SK-N-SH treated with all-trans-retinoic acid at 6 μM for 48 hours (cell line): ENCODE data around the gene STAT6.

Experiments
- CREB5 ChIP-seq: fragments of 250-450 bp; sonication (Bioruptor Pico); IDR thresholded peaks from 2 replicates; pipeline ENCODE4 v1.5.1; 2020; ENCODE audit warnings: low read depth, mild to moderate bottlenecking, moderate library complexity
- CSDC2 ChIP-seq: fragments of 250-450 bp; sonication (Bioruptor Pico); IDR thresholded peaks from 2 replicates; pipeline ENCODE4 v1.5.0; 2020; ENCODE audit warnings: mild to moderate bottlenecking, moderate library complexity
- CSRNP3 ChIP-seq: fragments of 250-450 bp; sonication (Bioruptor Pico); IDR thresholded peaks from 2 replicates; pipeline ENCODE4 v1.5.1; 2021; ENCODE audit warnings: mild to moderate bottlenecking, moderate library complexity
- GLIS3 ChIP-seq: fragments of 250-450 bp; sonication (Bioruptor Pico); IDR thresholded peaks from 2 replicates; pipeline ENCODE4 v1.5.0; 2020; ENCODE audit warnings: mild to moderate bottlenecking, moderate library complexity
- ISL1 ChIP-seq: fragments of 250-450 bp; sonication (Bioruptor Pico); IDR thresholded peaks from 2 replicates; pipeline ENCODE4 v2.1.2; 2022; ENCODE audit warnings: mild to moderate bottlenecking, moderate library complexity
- PATZ1 ChIP-seq: fragments of 250-450 bp; sonication (Bioruptor Pico); IDR thresholded peaks from 2 replicates; pipeline ENCODE4 v1.8.0; 2020; ENCODE audit warnings: mild to moderate bottlenecking, moderate library complexity, borderline replicate concordance
- RARB ChIP-seq: fragments of 250-450 bp; sonication (Bioruptor Pico); IDR thresholded peaks from 2 replicates; pipeline ENCODE4 v1.8.0; 2021; ENCODE audit warnings: mild to moderate bottlenecking, moderate library complexity
- TSHZ2 ChIP-seq: fragments of 250-450 bp; sonication (Bioruptor Pico); IDR thresholded peaks from 2 replicates; pipeline ENCODE4 v1.5.0; 2020; ENCODE audit warnings: mild to moderate bottlenecking, moderate library complexity
- ZC3H10 ChIP-seq: fragments of 250-450 bp; sonication (Bioruptor Pico); IDR thresholded peaks from 2 replicates; pipeline ENCODE4 v1.5.1; 2021; ENCODE audit warnings: mild to moderate bottlenecking, moderate library complexity
- ZNF70 ChIP-seq: fragments of 450-650 bp; formaldehyde crosslinking; IDR thresholded peaks from 2 replicates; pipeline ENCODE4 v1.5.0; 2020; ENCODE audit warnings: mild to moderate bottlenecking, moderate library complexity
- ZNF8 ChIP-seq: fragments of 450-650 bp; formaldehyde crosslinking; IDR thresholded peaks from 2 replicates; pipeline ENCODE4 v1.5.0; 2020; ENCODE audit warnings: mild to moderate bottlenecking, moderate library complexity

GRCh38 chr12:57090924-57091637 lies 20.1 kb downstream of the STAT6 start:
- TF ChIP-seq GLIS3 (CRISPR knock-in tag): no peak
- no peak for TF ChIP-seq ZNF8 (CRISPR knock-in tag)
- no peak for TF ChIP-seq RARB
- no peak for TF ChIP-seq CSRNP3 (CRISPR knock-in tag)
- no peak for TF ChIP-seq TSHZ2 (CRISPR knock-in tag)
- no peak for TF ChIP-seq CREB5 (CRISPR knock-in tag)
- TF ChIP-seq PATZ1: no peak
- no peak for TF ChIP-seq ZC3H10 (CRISPR knock-in tag)
- TF ChIP-seq CSDC2: no peak
- no peak for TF ChIP-seq ZNF70 (CRISPR knock-in tag)
- TF ChIP-seq ISL1 (CRISPR knock-in tag): no peak
